GM21423 (cell line): ENCODE measurements around the gene ZNF536.
"Not testable (repeated sequence)": the region's sequence is repeated elsewhere in the genome, so short reads cannot be mapped to it uniquely, and the experiment has no call there.

Experiments
- ATAC-seq: cut with Tn5 transposase; IDR thresholded peaks from one replicate; pipeline ENCODE4 v1.9.1; 2021; ENCODE audit warnings: mild to moderate bottlenecking, moderate library complexity; ENCODE audit not compliant: unreplicated experiment

Gene ZNF536

DNA sequence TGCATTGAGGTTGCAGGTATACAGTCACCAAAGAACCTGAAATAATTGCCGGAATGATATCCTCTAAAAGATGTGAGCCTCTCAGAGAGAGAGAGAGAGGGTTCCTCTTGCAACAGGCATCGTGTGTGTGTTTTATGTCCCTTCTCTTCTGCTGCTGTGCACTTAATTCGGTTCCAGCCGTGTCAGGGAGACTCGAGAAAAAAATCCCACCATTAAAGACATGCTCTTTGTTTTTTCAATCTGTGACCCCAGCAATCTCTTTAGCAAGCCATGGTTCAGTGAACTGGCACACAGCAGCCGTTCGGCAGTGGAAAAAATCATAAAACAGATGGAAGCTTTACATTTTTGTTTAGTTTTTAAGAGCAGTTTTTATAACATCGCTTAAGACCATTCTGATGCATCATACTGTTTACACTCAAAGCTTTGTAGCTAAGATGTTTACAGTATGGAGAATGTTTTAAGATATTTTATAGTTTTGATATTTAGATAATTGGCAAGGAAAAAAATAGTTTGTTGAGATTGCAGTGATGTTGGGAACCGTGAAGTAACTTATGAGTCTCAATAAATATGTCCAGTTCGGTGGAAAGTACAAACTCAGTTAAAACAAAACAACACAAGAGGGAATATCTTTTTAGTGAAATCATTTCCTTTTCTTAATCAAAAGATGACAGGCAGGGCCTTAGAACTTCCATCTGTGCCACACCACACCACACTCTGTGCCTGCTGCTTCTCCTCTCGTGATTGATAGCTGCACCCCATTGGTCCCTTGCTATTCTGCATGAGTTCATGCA lies 31.2 kb upstream of the ZNF536 start:
- ATAC-seq: no peak

GRCh38 chr19:30341611-30342201 lies 30.5 kb upstream of the ZNF536 start:
- no peak for ATAC-seq

- no peak for ATAC-seq
These were observed 29.3 kb upstream of the ZNF536 start for GRCh38 chr19:30342901-30343300.

DNA sequence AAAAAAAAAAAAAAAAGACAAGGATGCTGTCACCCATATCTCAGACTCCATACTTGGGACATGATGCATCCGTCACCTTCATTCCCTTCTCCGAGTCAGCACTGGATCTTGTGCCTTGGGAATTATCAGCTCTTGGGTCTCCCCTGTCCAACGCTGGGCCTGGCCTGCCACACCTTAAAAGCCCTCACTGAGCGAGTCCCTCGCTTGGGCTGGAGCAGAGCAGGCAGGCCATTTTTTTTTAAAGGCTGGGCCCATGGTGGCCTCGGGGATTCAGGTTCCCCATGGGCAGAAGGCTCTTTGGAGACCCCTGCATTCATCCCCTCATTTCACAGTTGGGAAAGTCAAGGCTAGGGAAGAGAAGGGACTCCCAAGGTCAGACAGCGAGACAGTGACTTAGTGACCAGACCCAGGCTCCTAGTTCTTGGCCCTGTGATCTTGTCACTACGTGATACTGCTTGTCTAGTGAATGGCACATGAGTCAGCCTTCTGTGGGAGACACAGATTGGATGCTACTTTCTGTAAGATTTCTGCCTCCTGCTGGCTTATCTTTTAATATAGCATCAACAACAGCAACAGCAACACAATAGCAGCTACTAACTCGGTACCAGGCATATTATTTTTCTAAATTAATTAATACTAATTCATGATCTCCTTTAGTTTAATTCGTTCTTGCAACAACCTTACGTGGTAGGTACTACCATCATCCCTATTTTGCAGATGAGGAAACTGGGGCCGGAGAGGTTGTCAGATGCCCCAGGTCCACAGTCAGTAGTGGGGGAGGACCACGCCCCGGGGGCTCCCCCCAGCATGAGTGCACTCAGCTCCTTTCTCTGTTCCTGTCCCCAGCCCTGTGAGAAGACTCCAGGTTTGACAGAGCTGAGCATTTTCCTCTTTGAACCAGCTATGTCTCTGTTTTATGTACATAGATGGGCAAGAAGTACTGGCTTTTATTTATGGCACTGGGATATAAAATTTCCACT lies 27.4 kb upstream of the ZNF536 start:
- ATAC-seq: no peak

DNA sequence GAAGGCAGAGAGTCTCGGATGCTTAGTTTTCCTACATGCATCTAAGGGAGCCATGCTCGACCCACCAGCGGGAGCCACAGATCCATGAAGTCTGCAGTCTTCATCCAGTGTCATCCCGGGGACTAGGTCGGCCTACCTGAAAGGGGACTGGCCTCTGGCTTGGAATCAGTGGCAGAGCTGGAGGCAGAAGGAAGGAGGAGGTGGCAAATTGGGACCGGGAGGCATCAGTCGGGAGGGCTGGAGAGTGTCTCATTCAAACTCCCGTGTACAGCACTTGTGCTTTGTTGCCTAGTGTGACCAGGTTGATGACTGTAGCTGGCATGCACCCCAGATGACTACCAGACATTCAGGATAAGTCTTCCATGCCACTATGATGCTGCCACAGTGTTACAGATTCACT lies 26.5 kb upstream of the ZNF536 start:
- no peak for ATAC-seq

- not testable (repeated sequence) for ATAC-seq
These were observed 25.7 kb upstream of the ZNF536 start for GRCh38 chr19:30346468-30346867.

- ATAC-seq: no peak
These were observed 23.0 kb upstream of the ZNF536 start for GRCh38 chr19:30349131-30349730.

DNA sequence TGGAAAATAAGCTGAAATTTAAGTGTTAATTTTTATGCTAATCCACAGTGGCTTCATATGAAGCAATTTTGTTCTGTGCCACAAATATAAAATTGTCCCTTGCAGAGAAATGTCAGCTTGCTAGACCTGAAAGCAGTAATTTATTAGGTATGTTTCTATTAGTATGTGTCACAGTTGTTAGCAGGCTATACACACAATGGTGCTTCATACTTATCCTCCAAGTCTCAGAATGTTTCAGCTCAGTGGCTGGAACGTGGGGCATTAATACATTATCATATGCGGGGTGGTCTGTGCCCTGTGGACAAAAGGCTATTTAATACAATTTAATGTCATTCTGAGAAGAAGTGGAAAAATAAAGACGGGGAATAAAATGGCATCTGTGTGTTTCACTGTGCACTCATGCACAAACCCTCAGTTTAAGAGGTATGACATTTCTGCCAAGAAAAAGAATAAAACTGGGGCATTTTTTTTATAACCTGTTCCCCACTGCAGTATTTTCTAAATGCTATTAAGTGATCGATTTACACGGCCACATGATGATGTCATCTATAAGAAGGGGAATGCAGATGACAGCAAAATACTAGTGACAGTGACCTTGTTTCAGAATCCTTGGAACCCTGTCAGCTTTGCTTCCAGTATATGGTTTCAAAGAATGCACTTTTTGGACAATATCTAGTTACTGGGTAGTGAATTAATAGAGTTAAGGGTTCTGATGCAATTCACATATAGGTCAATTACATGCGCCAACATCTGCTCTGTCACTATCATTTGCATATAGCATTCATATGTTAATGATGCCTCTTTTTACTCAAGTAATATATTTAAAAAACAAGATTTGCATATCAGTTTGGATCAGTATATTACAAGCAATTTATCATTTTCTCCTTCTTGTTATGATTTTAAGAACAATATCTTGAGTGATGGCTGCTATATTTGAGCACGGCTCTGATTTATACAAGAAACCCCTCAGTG lies 21.2 kb upstream of the ZNF536 start:
- ATAC-seq: no peak

DNA sequence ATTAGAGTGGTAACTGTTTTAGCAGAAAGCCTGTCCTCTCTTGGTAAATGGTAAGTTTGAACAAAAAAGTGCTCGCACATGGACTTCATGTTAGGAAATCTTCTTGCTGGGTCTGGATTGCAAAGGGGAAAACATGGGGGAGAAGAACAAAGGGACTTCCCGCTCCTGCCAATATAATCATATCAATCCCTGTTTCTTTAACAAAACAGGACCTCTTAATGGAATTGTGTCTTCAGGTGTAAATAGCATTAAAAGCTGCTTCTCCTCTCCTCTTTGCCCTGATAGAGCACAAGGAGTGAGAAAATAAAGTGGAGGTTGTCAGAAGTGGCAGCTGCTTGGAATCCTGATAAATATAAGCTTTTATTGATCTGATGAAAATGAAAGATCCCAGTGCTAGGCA lies 20.4 kb upstream of the ZNF536 start:
- no peak for ATAC-seq

GRCh38 chr19:30353394-30353945 lies 18.7 kb upstream of the ZNF536 start:
- ATAC-seq: no peak

DNA sequence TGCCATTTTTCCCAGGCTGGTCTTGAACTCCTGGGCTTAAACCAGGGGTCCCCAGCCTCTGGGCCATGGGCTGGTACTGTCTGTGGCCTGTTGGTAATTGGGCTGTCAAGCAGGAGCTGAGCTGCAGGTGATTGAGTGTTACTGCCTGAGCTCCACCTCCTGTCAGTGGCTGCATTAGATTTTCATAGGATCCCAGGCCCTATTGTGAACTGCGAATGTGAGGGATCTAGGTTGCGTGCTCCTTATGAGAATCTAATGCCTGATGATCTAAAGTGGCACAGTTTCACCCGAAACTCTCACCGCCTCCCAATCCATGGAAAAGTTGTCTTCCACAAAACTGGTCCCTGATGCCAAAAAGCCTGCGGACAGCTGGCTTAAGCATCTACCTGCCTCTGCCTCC lies 16.6 kb upstream of the ZNF536 start:
- no peak for ATAC-seq

DNA sequence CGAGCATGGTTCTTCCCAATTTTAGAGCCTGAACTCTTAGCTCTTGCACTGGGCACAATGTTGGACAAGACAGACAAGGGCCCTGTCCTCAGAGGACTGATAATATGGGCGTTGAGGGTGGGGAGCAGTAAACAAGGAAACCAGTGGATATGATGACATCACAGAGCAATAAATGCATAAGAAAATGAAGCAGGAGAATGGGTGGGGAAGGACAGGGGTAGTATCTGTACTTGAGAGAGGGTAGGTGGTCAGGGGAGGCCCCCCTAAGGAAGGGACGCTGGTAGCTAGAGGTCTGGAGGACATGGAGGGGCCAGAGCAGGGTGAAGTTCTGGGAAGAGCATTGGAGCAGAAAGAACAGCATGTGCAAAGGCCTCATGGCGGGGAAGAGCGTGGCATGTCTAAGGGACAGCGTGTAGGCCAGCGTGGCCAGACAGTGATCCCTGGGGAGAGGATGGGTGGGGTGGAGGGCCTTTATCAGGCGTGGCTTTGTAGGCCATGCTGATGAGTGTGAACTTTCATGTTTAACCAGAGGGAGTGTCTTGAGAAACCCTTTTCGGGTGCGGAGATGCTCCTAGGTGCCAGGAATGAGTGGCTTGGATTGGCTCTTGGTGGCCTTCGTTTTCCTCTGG lies 15.1 kb upstream of the ZNF536 start:
- no peak for ATAC-seq

- no peak for ATAC-seq
These were observed 14.6 kb upstream of the ZNF536 start for GRCh38 chr19:30357580-30357954.

DNA sequence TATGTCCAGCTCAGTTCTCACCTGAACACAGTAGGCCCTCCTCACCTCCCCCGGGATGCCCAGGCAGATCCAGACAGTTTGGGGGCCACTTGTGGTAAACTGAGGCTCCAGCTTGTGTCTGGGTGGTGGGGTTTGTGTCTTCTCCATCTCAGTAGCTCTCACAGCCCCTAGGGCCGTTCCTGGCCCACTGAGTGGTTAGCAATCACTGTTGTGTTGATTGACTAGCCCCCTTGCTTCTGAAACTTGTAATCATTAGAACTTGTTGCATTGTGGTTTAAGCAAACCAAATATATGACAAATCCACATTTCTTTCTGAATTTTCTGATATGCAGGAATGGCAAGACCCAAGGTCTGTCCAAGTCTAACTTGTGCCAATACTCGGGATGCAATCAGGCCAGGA lies 13.9 kb upstream of the ZNF536 start:
- no peak for ATAC-seq

- no peak for ATAC-seq
These were observed 13.2 kb upstream of the ZNF536 start for GRCh38 chr19:30358821-30359580.

GRCh38 chr19:30359936-30360335 lies 12.2 kb upstream of the ZNF536 start:
- no peak for ATAC-seq

DNA sequence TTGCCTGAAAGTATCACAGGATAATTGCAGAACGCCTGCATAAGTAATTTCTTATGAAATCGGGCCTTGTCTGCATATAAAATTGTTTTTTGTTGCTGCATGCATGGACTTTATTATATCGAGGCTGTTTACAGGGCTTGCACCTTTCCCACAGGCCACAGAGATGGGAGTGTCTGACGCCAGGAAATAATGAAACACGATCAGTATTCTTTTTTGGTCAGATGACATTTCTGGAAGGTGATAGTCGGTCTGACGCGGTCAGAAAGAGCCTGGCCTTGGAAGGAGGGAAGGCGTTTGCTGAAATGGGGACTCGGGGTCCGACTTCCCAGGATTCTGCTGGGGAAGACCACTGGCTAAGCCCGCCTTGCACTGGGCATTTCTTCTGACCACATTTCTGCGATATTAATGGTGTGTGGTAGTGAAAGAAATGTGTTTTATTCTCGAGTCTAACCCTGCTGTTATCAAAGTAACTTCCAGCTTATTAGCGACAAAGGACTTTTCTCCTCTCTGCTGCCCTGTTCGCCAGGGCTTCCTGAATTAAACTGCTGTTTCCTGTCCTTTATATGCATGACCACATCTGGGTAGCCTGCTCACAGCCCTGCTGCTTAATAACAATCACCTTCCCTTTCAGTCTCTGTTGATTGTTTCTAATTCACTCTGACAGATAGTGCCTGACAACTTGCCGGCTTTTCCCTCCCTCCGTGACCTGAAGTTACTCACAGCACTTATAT lies 11.6 kb upstream of the ZNF536 start:
- no peak for ATAC-seq

GRCh38 chr19:30361107-30361447 lies 11.1 kb upstream of the ZNF536 start:
- ATAC-seq: no peak
